Activated CD4-positive, alpha-beta T cell treated with anti-CD3 and anti-CD28 coated beads for 48 hours (primary cell): ENCODE measurements around the gene SGCD.
"Not testable (repeated sequence)": the region's sequence is repeated elsewhere in the genome, so short reads cannot be mapped to it uniquely, and the experiment has no call there.

Source experiments
- DNase-seq: peaks from one replicate; pipeline ENCODE4 v3.0.0-alpha.2; 2020

SGCD gene

GRCh38 chr5:156654444-156654843, 327.5 kb downstream of the SGCD start:
- no peak for DNase-seq

DNA sequence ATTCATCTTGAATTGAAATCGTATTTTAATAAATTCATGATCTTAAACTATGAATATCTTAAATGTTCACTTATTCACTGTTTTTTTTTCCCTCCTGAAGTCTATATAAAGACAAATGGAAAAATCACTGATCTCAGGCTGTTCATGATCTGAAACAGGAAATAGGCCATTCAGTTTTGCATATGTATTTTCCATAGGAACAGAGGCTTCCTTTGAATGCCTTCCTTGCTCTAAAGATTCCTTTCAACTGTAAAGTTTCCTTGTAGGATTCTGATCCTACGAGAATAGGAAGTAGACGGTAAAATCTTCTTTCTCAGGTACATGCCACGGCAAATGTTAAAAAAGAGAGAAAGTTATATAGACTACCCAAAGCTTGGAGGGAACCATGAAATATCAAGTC, 328.8 kb downstream of the SGCD start:
- no peak for DNase-seq

DNA sequence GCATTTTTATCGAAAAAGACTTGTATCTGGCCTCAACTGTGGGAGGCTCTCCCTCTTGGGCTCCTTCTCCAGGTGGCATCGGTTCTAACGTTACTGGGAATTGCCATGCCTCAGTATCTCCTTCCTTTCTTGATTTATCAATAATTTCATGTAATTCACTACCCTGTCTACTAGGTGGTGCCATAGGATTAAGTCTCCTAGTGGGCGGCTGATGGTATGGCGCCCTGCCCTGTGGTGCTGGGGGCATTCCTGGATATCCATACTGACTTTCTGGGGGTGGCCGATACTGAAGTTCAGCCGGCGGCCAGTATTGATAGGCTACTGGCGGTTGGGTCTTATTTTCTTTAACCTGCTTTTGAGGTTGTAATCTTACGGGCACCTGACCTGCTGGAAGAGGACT, 337.9 kb downstream of the SGCD start:
- peak; percentile 26 for DNase-seq

- not testable (repeated sequence) for DNase-seq
Measured at GRCh38 chr5:156666686-156667085, 339.7 kb downstream of the SGCD start.

DNA sequence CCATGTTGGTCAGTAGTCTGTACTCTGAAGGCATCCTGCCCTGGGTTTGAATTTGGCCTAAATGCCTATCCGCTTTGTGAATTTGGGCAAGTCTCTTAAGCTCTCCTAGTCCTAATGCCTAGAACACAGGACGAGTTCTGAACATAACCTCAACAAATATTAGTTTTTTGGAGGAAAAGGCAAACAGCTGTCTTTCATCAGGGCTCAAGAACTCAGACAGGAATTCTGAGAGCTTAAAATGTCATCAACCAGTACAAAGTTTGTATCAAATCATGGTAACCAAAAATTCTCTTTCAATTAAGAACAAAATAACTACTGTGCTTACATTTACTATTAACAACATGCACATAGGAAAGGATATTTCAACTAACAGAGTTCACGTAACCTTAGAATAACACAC, 340.7 kb downstream of the SGCD start:
- DNase-seq: no peak

DNA sequence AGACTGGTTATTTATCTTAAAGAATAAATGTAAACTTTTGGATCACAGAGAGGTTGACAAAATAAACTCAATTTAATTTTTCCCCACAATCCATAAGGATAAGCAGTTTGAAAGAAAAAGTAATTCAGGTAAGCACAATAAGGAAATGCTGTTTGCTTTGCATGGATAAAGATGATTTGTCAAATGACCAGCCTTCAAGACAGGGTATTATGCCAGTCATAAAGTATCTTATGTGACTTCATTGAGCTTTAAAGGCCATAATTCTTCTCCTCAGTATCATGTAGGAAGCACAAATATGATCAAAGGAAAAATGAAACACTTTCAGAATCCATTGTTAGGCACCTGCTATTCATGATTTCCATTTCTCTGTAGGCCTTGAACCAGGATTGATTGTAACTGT, 342.5 kb downstream of the SGCD start:
- no peak for DNase-seq

GRCh38 chr5:156670615-156671014, 343.7 kb downstream of the SGCD start:
- DNase-seq: no peak

DNA sequence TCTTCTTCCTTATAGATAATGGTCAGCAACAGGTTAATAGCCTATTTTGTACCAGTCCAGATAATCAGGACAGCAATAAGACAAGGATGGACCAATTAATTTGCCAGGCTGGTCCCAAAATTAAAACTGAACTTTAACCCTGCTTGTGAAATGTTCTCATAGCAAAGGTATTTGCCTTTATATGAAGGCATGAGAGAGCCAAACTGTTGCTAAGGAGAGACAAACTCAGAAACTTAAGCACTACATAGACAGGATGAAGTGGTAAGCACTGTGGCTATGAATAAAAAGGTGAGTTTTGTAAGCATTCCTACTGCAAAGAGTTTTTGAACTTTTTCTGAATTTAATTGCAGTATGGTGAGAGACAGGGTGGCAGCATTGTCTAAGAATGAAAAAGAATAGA, 348.4 kb downstream of the SGCD start:
- DNase-seq: no peak

- DNase-seq: no peak
Measured at GRCh38 chr5:156677963-156678362, 351.0 kb downstream of the SGCD start.

- no peak for DNase-seq
Measured at GRCh38 chr5:156678484-156678883, 351.5 kb downstream of the SGCD start.

GRCh38 chr5:156680831-156681230, 353.9 kb downstream of the SGCD start:
- DNase-seq: no peak

DNA sequence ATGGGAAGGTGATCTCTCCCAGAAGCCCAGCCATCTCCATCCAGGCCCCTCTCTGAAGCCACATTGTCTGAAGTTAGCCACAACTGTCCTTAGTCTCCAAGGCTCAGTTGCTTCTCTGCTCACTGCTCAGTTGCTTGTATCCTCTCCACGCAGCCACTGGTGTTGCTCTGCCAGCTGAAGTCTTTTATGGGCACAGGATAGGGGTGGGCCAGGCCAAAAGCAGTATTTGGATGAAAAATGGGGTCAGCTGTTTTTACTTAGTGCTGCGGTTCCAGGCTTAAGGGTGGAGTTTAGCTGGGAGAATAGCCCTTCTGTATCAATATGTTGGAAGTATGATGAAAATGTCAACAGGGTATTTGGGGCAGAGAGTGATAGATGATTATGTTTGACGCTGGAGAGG, 354.3 kb downstream of the SGCD start:
- no peak for DNase-seq

DNA sequence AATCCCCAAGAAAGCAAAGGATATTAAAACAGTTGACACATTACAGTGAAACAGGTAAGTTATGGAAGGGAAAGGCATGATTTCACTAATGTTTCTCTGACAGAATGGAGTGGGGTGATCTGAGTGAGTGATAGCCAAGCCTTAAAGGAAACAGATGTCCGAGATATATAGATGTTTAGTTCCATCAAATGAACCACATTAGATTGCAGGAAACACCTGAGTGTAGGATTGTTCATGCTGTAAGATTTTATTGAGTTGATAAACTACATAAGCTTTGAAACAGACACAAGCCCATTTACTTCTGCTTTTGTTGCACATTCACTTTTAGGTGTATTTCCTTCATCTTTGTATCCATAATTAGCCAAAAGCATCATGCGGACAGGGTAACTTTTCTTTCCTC, 356.0 kb downstream of the SGCD start:
- no peak for DNase-seq

DNA sequence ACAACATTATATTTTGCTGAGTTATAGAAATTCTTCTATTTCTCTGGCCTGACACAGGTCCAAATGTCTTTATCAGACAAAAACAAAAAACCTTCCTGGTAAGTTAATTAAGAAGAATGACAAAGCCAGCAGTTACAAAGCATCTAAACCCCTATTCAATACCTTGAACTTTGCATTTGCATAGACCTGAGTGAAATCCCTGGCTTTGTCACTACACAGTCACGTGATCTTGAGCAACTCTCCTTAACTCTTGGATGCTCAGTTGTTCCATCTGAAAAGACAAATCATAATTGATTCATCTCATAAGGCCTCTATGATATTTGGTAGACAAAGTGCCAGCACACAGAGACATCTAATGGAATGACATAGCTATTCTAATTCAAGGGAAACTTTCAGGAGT, 356.5 kb downstream of the SGCD start:
- DNase-seq: no peak

- no peak for DNase-seq
Measured at GRCh38 chr5:156684216-156684615, 357.3 kb downstream of the SGCD start.

GRCh38 chr5:156685481-156685880, 358.5 kb downstream of the SGCD start:
- DNase-seq: no peak

DNA sequence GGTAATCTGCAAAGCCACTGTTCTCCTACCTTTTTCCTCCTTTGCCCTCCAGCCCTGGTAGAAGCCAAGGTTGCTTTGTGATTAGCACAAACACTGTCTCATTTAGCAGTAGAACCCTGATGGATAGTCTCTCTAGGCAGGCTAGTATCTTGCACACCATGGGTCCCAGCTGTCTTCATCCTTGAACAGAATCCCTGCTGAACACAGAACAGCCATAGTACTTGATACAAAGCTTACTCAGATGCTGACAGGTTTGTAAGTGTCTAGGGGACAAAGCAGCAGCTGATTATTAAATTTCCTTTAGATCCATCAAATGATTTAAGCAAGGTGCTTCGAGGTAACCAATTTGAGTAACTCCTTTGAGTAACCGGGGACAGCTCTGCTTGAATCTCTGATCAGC, 359.4 kb downstream of the SGCD start:
- no peak for DNase-seq

GRCh38 chr5:156686796-156687195, 359.8 kb downstream of the SGCD start:
- no peak for DNase-seq

DNA sequence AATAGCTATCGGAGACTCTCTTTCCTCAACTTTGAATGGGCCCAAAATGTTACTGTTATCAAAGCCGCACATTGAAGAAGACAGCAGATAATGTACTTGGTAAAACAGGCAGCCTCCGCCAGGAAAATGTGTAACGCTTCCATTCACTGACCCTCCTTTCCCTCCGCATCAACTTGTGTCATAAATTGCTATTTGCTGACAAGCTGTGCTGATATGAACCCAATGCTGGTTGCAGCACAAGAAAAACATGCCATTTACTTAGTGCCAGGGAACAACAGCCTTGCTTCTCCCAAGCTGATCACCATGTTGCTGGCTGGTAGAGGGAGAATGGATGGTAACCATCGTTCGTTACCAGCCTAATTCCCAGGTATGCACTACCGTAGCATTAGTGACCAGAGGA, 360.6 kb downstream of the SGCD start:
- no peak for DNase-seq

GRCh38 chr5:156691572-156691971, 364.6 kb downstream of the SGCD start:
- no peak for DNase-seq

DNA sequence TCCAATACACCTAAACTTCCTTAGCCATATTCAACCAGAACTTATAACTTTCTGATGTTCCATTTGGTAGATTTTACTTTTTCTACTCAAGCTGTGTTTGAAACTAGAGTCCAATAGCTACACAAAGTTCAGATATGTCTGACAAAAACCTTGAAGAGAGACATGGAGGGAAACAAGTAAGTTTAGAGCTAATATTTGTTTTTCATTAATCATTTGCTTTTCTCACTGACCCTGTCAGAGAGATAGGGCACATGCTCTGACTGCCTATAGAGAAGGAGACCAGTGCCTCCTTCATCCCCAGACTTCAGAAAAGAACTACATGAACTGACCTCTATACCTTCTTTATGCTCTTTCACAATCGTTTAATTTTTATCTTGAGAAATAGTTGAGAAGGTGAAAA, 366.1 kb downstream of the SGCD start:
- no peak for DNase-seq

DNA sequence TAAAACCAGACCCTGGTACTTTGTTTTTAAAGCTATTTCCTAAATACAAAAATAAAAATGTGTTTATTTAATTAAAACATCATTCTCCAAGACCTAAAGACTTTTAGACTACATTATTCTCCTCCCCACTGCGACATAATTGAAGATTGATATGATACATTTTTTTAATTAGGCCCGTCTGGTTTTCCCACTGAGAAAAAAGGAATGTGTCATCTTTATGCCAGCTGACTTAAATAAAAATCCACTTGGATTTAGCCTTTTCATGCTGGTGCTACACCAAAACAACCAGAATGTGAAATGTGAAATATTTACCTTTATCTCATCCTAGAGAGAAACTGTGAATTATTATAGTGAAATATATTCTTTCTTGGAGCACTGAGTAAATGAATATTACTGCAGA, 367.6 kb downstream of the SGCD start:
- DNase-seq: no peak

DNA sequence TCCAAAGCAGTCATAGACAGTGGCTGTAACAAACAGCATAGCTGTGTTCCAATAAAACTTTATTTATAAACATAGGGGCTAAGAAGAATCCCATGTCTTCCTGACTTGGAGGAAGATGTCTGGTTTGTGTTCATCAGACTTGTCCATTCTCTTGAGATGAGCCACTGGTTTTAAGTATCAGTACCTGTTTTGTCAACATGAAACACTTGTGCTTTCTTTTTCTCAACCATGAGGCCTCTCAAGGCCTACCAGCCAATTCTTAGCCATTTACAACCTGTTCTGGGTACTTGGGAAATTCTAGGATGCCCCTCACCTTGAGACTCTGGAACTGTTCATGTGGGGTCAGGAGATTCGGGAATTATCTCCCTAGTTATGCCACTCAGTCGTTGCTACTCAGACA, 368.8 kb downstream of the SGCD start:
- no peak for DNase-seq

- DNase-seq: no peak
Measured at GRCh38 chr5:156698323-156698722, 371.4 kb downstream of the SGCD start.

- DNase-seq: no peak
Measured at GRCh38 chr5:156699147-156699546, 372.2 kb downstream of the SGCD start.

DNA sequence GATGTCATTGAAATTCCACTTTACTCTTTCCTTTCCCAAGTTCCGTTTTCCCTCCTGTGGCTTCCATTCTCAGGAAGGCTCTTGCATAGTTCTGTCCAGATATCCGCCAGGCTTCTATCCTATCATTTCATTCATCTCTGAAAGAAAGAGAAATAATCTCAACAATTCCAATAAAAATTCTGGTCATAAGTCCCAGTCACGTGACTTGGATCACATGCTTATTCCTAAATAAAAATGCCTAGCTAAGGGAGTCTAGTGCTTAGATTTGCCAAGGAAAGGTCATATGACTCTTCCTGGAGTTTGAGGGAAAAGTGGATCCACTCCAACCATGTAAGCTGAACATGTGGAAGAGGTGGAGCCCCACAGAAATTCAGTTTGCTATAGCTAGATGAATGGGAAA, 377.2 kb downstream of the SGCD start:
- DNase-seq: no peak
